Measurements from ENCODE around the gene PI16. TPM values are rescaled to one million over a fixed set of nuclear protein-coding genes. Genes with fewer than 3 reads are reported as not detected.

Gene PI16
- total RNA-seq, 4 donors from 2014 or later, result 2.8 to 17.2 (median 3.9) TPM

DNA sequence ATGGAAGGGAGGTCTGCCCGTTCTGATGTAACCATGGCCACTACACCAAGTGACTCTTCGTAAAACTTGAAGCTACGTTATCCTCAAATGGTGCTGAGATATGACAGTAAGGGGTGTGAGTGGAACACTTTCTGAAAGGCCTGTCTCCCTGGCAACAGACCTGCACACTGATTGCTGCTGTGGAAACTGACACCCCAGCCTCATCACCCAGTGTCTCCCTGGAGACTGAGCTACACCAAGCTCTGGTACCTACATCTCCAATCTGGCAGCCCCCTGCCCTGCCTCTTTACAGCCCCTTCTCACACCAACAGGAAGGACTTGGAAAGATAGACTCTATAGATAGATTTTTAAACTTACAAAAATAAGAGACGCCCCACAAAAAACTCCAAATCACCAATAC is 13.2 kb downstream of the PI16 start:
- Histone ChIP-seq H3K9me3 (no peaks in the 10 kb centered on the region), H3K36me3 (peaks cover 60% of the 10 kb centered on the region), H3K4me1 (peaks cover 57% of the 10 kb centered on the region), H3K27ac (peak overlapping the region; percentile 40), H3K27me3 (no peaks in the 10 kb centered on the region), H3K4me3 (no peak overlapping the region)
- 80% methylated on average over 4 of the region's 4 CpGs for WGBS
- no peak for DNase-seq (ENCODE audit: low spot score in 2 of 2)
- TF ChIP-seq, protein P1, sequence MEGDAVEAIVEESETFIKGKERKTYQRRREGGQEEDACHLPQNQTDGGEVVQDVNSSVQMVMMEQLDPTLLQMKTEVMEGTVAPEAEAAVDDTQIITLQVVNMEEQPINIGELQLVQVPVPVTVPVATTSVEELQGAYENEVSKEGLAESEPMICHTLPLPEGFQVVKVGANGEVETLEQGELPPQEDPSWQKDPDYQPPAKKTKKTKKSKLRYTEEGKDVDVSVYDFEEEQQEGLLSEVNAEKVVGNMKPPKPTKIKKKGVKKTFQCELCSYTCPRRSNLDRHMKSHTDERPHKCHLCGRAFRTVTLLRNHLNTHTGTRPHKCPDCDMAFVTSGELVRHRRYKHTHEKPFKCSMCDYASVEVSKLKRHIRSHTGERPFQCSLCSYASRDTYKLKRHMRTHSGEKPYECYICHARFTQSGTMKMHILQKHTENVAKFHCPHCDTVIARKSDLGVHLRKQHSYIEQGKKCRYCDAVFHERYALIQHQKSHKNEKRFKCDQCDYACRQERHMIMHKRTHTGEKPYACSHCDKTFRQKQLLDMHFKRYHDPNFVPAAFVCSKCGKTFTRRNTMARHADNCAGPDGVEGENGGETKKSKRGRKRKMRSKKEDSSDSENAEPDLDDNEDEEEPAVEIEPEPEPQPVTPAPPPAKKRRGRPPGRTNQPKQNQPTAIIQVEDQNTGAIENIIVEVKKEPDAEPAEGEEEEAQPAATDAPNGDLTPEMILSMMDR (IDR thresholded peaks at IDR 0.05), result no peak
- no peak for TF ChIP-seq POLR2AphosphoS5 (IDR thresholded peaks at IDR 0.05)
- TF ChIP-seq EP300 (IDR thresholded peaks at IDR 0.05), result no peak

DNA sequence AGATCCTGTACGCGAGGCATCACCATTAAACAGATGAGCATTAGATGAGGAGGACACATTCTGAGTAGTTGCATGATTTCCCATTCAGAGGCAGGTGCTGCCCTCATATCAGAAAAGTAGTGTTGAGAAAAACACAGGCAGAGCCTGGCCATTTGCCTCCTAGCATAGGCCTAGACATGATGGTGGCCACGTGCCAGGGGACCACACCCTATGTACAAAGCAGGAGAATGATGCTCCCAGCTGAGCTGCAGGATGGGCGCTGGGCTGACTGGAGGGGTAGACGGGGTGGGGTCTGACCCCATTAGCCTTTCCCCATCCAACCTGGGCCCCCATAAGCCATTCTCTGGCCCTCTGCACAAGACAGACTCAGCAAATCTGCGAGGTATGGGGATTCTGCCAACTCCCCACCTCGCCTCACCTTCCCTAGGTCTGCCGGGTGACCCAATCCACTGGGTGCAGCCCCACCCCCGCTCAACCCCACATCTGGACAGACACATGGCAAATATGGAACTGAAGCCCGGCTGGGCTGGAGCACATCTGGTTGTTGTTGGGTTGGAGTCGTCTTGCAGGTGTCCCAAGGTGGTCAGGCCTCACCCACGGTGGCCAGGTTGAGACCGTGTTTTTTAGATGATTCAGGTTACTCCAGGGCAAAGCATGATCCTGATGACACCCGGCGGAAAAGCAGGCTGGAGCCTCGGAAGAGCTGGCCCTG is 13.9 kb downstream of the PI16 start:
- H3K36me3 ChIP-seq, result peaks cover 66% of the 10 kb centered on the region
- H3K9me3 ChIP-seq, result no peaks in the 10 kb centered on the region
- peak in 1 of 2 donors; percentile 89 for DNase-seq (ENCODE audit: low spot score in 2 of 2)
- H3K4me3 ChIP-seq, result no peak overlapping the region
- peak overlapping the region; percentile 74 for H3K27ac ChIP-seq
- 48% methylated on average over 9 of the region's 16 CpGs for WGBS
- TF ChIP-seq, protein P1 (IDR thresholded peaks at IDR 0.05), result no peak
- no peak for TF ChIP-seq POLR2AphosphoS5 (IDR thresholded peaks at IDR 0.05)
- TF ChIP-seq EP300 (IDR thresholded peaks at IDR 0.05), result no peak
- no peak for TF ChIP-seq POLR2A (IDR thresholded peaks at IDR 0.05)
- H3K27me3 ChIP-seq, result no peaks in the 10 kb centered on the region
- H3K4me1 ChIP-seq, result peaks cover 53% of the 10 kb centered on the region

DNA sequence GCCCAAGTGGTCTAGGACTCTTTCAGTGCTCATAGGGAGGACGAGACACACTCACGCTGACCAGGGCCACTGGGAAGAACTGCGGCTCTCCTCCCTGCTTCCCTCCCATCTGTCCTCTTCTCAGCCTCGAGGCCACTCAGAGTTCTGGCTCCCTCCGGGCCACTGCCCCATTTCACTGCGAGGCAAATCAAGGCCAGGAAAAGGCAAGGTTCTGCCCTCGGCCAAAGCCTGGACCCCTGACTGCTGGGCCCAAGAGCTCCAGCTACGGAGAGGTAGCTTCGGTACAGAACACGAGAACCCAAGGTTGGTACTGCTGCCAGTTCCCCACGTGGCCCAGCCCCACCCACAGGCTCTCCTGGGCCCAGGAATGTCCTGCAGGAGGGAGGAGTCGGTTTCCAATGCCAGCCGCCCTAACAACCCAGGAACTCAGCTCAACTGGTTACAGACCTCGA is 14.7 kb downstream of the PI16 start:
- Histone ChIP-seq H3K9me3 (no peaks in the 10 kb centered on the region), H3K27me3 (no peaks in the 10 kb centered on the region), H3K36me3 (peaks cover 75% of the 10 kb centered on the region), H3K27ac (peak overlapping the region; percentile 74), H3K4me1 (peaks cover 44% of the 10 kb centered on the region), H3K4me3 (no peak overlapping the region)
- TF ChIP-seq EP300 (IDR thresholded peaks at IDR 0.05) (no peak), POLR2A (IDR thresholded peaks at IDR 0.05) (no peak), POLR2AphosphoS5 (IDR thresholded peaks at IDR 0.05) (no peak)
- TF ChIP-seq, protein P1 (IDR thresholded peaks at IDR 0.05), result no peak
- no peak for DNase-seq (ENCODE audit: low spot score in 2 of 2)
- WGBS, result 48% methylated on average over 8 of the region's 14 CpGs

DNA sequence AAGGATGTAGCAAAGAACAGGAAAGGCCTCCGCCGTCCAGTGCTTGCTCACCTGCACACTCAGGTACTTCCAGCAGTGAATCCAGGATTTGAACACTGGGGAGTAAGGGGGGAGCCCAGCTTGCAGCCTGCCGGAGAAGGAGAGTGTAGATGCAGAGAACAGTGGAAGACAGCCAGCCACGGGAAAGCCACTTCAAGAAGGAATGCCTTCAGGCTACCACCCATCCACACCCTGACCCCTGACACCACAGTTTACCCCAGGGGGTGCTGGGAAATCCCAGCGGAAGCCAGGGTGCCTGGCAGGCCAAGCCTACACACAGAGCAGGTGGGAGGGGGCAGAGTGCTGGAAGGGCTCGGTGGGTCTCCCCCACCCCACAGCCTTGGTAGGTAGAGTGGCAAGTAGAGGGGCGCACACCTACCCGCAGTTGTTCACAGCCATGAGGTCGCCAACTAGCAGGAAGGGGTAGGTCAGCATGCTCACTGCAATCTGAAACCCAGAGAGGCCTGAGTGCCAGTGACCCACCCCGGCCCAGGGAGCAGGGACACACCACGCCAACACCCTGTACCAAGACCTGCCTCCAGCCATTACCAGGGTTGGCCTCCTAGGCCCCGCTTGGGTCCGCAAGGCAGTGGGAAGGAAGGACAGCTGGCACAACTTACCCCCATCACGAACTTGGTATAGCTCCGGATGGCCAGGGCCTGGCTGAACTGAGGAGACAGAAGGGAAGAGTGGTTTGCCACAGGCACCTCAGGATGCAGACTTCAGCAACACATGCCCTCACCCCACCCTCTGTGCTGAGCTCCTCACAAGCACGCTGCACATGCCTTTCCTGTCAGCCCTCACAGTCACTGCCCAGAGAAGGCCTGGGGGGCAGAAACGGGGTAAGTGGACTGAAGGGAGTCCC is 15.7 kb downstream of the PI16 start:
- no peaks in the 10 kb centered on the region for H3K27me3 ChIP-seq
- H3K4me1 ChIP-seq, result peaks cover 39% of the 10 kb centered on the region
- DNase-seq (ENCODE audit: low spot score in 2 of 2), result no peak
- TF ChIP-seq POLR2AphosphoS5 (IDR thresholded peaks at IDR 0.05), result no peak
- TF ChIP-seq, protein P1 (IDR thresholded peaks at IDR 0.05), result no peak
- no peak for TF ChIP-seq POLR2A (IDR thresholded peaks at IDR 0.05)
- TF ChIP-seq EP300 (IDR thresholded peaks at IDR 0.05), result no peak
- H3K27ac ChIP-seq, result peak overlapping the region; percentile 10
- H3K36me3 ChIP-seq, result peaks cover 85% of the 10 kb centered on the region
- no peak overlapping the region for H3K4me3 ChIP-seq
- WGBS, result 81% methylated on average over 11 of the region's 17 CpGs
- no peaks in the 10 kb centered on the region for H3K9me3 ChIP-seq
